ENCODE data around the gene LYRM1. TPM values are rescaled to one million over a fixed set of nuclear protein-coding genes. Genes with fewer than 3 reads are reported as not detected.

The LYRM1 gene
- total and polyA plus RNA-seq, 10 of the 15 experiments (the other 5 are each of a cell fraction or from before 2014, with no cell fraction given): 18.4 to 54.4 (median 38.0) TPM

GRCh38 chr16:20950294-20950693 is 49.7 kb downstream of the LYRM1 start:
- Histone ChIP-seq H3K9ac (ENCODE audit: control insufficient read depth, insufficient read depth, low read length) (no peak overlapping the region), H4K20me1 (ENCODE audit: control insufficient read depth, insufficient read depth) (no peaks in the 10 kb centered on the region; the same call in 1 of the 2 replicates), H3K79me2 (ENCODE audit: control insufficient read depth, insufficient read depth, low read length) (no peaks in the 10 kb centered on the region), H3K4me2 (ENCODE audit: control insufficient read depth, insufficient read depth) (no peak overlapping the region), H3K9me3 (replicated peaks; ENCODE audit: control insufficient read depth, insufficient read depth, low read length) (no peaks in the 10 kb centered on the region), H3K27me3 (replicated peaks in 1 of 2; ENCODE audit: control insufficient read depth in 2 of 2, insufficient read depth in 2 of 2, low read length in 1 of 2) (no peaks in the 10 kb centered on the region; a peak in 2 of 4 replicates), H3K4me1 (ENCODE audit: control insufficient read depth, insufficient read depth, low read length) (no peaks in the 10 kb centered on the region), H3K27ac (ENCODE audit: control insufficient read depth, insufficient read depth) (no peak overlapping the region), H3K4me3 (no peak overlapping the region), H2AFZ (ENCODE audit: control insufficient read depth, low read depth, low read length) (no peak overlapping the region), H3K36me3 (ENCODE audit: control insufficient read depth in 2 of 2, insufficient read depth in 2 of 2, low read length in 1 of 2) (no peaks in the 10 kb centered on the region)
- POLR2A ChIA-PET: no interaction called here
- ATAC-seq: no peak
- no peak for FAIRE-seq
- in situ Hi-C loops (cut with MboI) (no loop called here), intact Hi-C loops (cut with micrococcal nuclease; ENCODE audit: unreplicated experiment) (no loop called here)
- WGBS (ENCODE audit: insufficient coverage, insufficient replicate concordance, low lambda C conversion rate, missing lambda C conversion rate): 44% methylated on average over 4 of the region's 4 CpGs
- BruUV-seq (replicated peaks): no TSS peak
- RAD21 ChIA-PET (ENCODE audit: unreplicated experiment): no interaction called here
- no peak for DNase-seq (ENCODE audit: low read depth, low spot score)
- SMC1A ChIA-PET (ENCODE audit: uncharacterized antibody, unreplicated experiment): interaction anchor here (1.3 kb wide), 1 partner anchor 99 kb away, joined by 3 read pairs; no protein-coding TSS in a partner anchor
- CTCF ChIA-PET: interaction anchor here (0.6 to 1.0 kb wide), 3 partner anchors 12 to 131 kb away, joined by 3 to 5 read pairs (median 3); no protein-coding TSS in a partner anchor
- TF ChIP-seq DPF2 (IDR thresholded peaks at IDR 0.05): no peak
- no peak for TF ChIP-seq BCL3 (IDR thresholded peaks at IDR 0.05; ENCODE audit: borderline replicate concordance, insufficient read depth, low read depth, low read length, poor library complexity, severe bottlenecking)
- no peak for TF ChIP-seq WRNIP1 (IDR thresholded peaks at IDR 0.05; ENCODE audit: borderline replicate concordance, low read depth, low read length)
- no peak for TF ChIP-seq RCOR1 (conservative IDR thresholded peaks at IDR 0.05; ENCODE audit: low read depth, low read length)
- no peak for TF ChIP-seq NR2F1 (conservative IDR thresholded peaks at IDR 0.05)
- no peak for TF ChIP-seq ZNF622 (IDR thresholded peaks at IDR 0.05)
- no peak for TF ChIP-seq POLR2AphosphoS2 (IDR thresholded peaks at IDR 0.05; ENCODE audit: low read depth, low read length)
- TF ChIP-seq NR2C2 (IDR thresholded peaks at IDR 0.05; ENCODE audit: borderline replicate concordance, control insufficient read depth, insufficient read length, low read depth): no peak
- no peak for TF ChIP-seq EGR1 (IDR thresholded peaks at IDR 0.05; ENCODE audit: borderline replicate concordance in 1 of 2, low read depth in 2 of 2, low read length in 2 of 2)
- no peak for TF ChIP-seq MLLT1 (IDR thresholded peaks at IDR 0.05)
- TF ChIP-seq ATF3 (IDR thresholded peaks at IDR 0.05; ENCODE audit: borderline replicate concordance, extremely low read depth, low read depth, low read length): no peak

Data from GM12878 (cell line).